NCI-H187 (cell line): ENCODE measurements around the gene PRSS1.
"Not testable (repeated sequence)": the region's sequence is repeated elsewhere in the genome, so short reads cannot be mapped to it uniquely, and the experiment has no call there.

Source experiments
- DNase-seq, 2 experiments: peaks; one replicate each; lab custom pipeline; 2025; lab: John Stamatoyannopoulos, UW

PRSS1 gene

DNA sequence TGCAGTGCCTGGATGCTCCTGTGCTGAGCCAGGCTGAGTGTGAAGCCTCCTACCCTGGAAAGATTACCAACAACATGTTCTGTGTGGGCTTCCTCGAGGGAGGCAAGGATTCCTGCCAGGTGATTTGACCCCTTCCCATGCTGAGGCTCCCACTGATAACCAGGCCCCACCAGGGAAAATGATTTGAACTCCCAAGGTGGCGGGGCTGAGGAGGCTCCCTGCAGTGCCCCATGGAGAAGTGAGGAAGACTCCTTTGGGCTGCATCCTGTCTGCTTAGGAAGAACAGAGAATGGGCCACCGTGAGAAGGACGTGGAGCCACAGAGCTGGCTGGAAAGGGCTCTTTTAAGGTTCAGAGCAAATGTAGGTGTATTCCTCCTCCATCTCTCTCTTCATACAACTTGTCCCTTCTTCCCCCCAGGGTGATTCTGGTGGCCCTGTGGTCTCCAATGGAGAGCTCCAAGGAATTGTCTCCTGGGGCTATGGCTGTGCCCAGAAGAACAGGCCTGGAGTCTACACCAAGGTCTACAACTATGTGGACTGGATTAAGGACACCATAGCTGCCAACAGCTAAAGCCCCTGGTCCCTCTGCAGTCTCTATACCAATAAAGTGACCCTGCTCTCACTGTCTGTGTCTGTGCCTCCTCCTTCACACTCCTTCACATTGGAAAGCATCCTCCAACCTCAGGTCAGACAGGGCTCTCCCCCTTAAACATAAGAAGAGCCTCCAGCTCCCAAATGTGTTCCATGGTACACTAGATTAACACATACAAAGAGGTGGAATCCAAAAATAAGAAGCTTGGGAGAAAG, 24.9 kb downstream of the PRSS1 start:
- DNase-seq, result no peak

DNA sequence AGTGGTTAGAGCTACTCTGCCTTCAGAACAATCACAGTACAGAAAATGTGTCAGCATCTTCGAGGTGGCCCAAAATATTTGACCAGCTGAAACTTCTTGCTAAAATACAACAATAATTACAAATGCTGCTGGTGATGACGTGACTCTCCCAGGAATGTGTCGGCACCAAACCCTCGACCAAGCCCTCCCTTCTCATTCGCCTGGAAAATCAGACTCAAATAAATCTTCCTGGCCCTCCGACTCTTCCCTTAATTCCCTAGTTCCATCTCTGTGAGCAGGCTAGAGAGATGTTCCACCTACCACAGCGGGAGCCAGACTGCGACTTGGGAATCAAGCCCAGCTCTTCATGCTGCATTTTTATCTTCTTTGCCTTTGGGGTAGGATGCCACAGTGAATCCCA, 25.6 kb downstream of the PRSS1 start:
- DNase-seq, result no peak

- not testable (repeated sequence) for DNase-seq
These were observed 26.3 kb downstream of the PRSS1 start for GRCh38 chr7:142775351-142776115.

DNA sequence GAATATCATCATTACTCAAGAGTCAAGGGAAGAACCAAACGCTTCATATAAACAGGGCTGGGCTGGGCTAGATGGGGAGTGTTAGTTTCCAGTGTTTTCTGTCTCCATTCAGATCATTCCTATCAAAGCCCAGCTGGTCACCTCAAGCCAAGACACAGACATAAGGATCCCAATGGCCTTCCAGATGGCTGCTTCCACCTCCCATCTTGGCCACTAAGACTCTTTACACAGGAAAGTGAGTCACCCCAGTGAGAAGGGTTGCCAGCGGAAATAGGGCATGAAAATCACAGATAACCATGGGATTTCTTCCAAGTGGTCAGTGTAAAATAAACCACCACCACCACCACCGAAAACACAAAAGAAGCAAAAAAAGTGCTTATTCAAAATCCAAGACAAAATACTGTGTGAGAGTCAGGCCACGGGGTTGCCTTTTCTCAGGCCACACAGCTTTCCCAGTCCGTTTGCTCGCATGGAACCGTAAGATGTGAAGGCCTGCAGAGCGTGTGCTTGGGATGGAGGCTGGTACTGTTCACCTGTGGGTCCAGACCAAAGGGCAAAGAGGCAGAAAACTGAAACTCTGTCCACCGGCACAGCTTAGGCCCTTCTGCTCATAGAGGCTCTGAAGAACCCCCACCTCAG, 27.1 kb downstream of the PRSS1 start:
- no peak for DNase-seq

GRCh38 chr7:142776845-142777225, 27.6 kb downstream of the PRSS1 start:
- not testable (repeated sequence) for DNase-seq

DNA sequence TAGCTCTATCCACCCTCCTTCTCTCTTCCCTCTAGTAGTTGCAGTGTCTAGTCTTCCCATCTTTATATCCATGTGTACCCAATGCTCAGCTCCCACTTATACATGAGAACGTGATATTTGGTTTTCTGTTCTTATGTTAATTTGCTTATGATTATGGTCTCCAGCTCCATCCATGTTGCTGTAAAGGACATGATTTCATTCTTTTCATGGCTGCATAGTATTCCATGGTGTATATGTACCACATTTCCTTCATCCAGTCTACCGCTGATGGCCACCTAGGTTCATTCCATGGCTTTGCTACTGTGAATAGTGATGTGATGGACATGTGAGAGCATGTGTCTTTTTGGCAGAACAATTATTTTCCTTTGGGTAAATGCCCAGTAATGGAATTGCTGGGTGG, 28.0 kb downstream of the PRSS1 start:
- no peak for DNase-seq

DNA sequence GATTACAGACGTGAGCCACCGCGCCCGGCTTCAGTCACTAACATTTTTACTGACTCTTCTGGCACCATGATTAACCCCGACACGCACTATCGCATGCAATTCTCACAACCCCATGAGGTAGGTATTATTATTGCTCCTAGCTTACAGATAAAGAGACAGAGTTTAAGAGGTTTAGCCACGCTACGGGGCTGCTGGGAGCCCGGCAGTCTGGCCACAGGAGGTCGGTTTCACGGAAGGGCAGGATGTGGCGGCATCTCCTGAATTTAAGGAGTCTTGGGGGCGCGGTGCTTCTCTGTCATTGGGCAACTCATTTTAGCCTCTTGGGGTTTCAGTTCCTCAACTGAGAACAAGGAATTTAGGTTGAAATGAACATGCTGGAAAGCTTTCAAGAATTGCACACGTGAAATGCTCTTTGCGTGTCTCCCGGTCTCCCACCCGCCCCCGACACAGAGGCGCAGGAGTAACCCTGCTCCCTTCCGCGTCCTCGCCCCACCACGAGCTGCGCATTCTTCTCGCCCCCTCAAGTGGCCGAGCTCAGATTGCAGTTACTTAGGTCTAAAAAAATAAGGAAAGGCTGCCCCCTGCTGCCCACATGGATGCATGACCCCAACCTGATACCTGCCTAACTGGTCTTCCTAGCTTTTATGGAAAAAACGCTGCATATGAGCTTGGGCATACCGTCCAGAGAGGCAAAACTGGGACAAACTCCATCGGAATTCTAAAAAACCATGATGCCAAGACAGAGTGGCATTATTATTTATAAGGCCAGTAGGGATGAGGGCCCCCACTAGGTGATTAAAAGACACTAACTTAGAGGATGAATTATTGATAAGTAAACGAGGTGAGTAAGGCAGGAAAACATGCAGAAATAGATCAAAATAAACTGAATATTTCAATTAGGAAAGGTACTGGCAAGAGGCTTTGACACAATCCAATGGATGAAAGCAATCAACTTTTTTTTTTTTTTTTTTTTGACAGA, 33.9 kb downstream of the PRSS1 start:
- DNase-seq, result peak; percentile 91 to 97

GRCh38 chr7:142784096-142784495, 34.8 kb downstream of the PRSS1 start:
- DNase-seq, result no peak

GRCh38 chr7:142784716-142785115, 35.4 kb downstream of the PRSS1 start:
- DNase-seq, result no peak

DNA sequence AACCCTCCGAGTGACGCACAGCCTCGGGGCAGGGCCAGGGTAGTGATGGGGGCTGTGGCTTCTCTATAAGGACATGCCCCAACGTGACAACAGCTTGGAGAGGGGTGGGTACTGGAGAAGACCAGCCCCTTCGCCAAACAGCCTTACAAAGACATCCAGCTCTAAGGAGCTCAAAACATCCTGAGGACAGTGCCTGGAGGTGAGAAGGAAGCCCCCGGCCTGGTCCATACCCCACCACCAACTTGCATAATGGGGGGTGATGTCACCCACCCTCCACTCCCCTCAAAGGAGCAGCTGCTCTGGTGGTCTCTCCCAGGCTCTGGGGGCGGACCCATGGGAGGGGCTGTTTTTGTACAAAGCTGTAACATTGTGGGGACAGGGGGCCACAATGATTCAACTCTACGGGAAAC, 36.6 kb downstream of the PRSS1 start:
- DNase-seq, result no peak

- DNase-seq, result no peak
These were observed 37.9 kb downstream of the PRSS1 start for GRCh38 chr7:142787034-142787768.

- no peak for DNase-seq
These were observed 38.5 kb downstream of the PRSS1 start for GRCh38 chr7:142787783-142788182.

- no peak for DNase-seq
These were observed 39.3 kb downstream of the PRSS1 start for GRCh38 chr7:142788303-142789289.

- DNase-seq, result no peak
These were observed 40.2 kb downstream of the PRSS1 start for GRCh38 chr7:142789441-142789840.

DNA sequence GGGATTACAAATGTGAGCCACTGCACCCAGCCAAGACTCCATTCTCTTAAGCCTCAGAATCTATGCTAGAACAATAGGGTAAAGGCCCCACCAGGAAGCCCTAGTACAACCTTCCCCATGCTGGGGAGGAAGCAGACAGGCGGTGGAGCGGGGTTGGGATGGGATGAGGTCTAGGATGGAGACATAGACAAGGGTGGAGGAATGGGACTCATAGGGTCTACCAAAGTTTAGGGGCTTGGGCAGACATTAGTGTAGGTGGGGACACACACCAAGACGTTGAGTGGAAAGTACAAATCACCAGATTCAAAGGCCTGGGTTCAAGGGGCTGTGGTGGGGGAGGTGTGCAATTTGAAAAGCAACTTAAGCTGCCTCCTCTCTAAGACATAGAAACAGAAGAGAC, 40.8 kb downstream of the PRSS1 start:
- no peak for DNase-seq

DNA sequence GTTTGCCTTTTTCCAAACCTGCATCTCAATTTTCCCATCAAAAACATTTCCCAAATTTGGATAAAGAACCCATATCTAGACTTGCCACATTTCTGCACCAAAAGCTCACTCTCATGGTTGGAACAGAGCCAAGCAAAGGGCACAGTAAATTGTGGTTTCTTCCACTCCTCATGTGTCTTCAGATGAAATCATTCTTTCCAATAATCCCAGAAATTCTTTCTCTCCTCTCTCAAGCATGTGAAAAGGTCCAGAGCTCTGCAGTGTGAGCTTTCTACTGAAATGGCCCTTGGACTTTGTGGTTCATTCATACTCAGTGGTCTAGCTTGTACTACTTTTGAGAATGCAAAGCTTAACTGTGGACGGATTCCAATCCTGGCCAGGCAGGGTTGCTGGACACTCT, 41.3 kb downstream of the PRSS1 start:
- DNase-seq, result no peak

DNA sequence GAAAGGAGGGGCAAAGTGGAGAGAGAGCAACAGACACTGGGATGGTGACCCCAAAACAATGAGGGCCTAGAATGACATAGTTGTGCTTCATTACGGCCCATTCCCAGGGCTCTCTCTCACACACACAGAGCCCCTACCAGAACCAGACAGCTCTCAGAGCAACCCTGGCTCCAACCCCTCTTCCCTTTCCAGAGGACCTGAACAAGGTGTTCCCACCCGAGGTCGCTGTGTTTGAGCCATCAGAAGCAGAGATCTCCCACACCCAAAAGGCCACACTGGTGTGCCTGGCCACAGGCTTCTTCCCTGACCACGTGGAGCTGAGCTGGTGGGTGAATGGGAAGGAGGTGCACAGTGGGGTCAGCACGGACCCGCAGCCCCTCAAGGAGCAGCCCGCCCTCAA, 42.2 kb downstream of the PRSS1 start:
- DNase-seq, result no peak

DNA sequence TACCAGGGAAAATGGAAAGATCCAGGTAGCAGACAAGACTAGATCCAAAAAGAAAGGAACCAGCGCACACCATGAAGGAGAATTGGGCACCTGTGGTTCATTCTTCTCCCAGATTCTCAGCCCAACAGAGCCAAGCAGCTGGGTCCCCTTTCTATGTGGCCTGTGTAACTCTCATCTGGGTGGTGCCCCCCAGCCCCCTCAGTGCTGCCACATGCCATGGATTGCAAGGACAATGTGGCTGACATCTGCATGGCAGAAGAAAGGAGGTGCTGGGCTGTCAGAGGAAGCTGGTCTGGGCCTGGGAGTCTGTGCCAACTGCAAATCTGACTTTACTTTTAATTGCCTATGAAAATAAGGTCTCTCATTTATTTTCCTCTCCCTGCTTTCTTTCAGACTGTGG, 42.9 kb downstream of the PRSS1 start:
- DNase-seq, result no peak

DNA sequence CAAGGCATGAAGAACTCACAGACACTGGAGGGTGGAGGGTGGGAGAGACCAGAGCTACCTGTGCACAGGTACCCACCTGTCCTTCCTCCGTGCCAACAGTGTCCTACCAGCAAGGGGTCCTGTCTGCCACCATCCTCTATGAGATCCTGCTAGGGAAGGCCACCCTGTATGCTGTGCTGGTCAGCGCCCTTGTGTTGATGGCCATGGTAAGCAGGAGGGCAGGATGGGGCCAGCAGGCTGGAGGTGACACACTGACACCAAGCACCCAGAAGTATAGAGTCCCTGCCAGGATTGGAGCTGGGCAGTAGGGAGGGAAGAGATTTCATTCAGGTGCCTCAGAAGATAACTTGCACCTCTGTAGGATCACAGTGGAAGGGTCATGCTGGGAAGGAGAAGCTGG, 43.3 kb downstream of the PRSS1 start:
- no peak for DNase-seq

- DNase-seq, result no peak
These were observed 43.9 kb downstream of the PRSS1 start for GRCh38 chr7:142793156-142793555.
